ENCODE results near the gene IPCEF1.

The IPCEF1 gene

DNA sequence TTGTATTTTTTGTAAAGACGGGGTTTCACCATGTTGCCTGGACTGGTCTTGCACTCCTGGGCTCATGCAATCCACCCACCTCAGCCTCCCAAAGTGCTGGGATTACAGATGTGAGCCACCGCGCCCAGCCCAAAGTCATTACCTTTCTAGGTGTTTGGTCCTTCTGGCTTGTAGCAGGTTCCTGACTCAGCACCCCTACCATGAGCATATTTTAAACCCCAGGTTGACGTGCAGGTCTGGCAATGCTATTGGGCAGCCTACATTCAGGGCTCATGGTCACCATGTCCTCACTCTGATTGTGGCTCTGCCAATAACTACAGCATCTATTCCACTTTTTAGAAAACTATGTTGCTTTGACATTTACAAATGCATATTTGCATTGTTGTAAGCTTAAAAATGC lies 59.4 kb downstream of the IPCEF1 start:
- DNase-seq (ENCODE audit: low read depth, low spot score), result no peak

- DNase-seq (ENCODE audit: low read depth, low spot score), result no peak
Observed at GRCh38 chr6:154295733-154296132, 60.9 kb downstream of the IPCEF1 start.

DNA sequence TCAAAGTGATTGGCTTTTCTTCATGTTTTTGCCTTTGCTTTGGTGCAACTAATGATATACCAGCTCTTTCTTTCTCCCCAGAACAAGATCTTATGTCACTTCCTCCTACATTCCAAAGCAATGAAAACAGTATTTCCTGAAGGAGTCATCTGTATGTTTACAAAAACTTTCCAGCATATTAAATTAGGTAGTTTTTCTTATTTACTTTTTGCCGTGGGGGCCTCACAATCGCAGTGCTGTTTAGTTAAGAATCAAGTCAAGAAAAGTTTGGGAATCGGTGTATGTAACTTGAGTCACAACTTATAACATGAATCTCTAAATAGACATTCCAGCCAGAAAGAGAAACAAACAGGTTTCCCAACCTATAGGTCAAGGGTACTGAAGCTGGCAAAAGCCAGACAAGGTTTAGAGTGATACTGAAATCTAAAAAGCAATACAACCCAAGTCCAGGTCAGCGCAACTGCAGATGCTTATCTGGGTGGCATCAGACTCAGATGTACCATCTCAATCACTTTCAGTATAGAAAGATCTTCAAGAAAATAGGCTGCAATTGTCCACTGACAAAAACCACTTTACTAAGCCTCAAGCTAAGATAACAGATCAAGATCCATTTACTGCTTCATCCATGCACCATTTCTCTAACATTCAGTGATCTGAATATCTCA lies 63.6 kb downstream of the IPCEF1 start:
- no peak for DNase-seq (ENCODE audit: low read depth, low spot score)

DNA sequence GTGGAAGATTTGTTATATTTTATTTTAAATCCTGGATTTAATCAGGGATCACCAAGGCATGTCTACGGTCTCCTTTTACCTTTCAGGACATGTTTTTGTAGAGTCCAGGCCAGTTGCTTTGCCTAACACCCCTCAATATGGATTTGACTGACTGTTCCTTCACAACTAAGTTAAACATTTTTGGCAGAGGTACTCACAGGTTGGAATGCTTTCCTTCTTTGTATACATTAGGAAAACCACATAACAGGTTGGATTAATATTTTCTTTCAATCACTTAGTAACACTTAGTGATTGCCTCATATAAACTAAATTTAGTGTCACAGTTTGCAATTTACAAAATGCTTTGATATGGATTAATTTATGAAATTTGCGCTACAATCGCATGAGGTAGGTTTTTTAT lies 64.5 kb downstream of the IPCEF1 start:
- no peak for DNase-seq (ENCODE audit: low read depth, low spot score)

DNA sequence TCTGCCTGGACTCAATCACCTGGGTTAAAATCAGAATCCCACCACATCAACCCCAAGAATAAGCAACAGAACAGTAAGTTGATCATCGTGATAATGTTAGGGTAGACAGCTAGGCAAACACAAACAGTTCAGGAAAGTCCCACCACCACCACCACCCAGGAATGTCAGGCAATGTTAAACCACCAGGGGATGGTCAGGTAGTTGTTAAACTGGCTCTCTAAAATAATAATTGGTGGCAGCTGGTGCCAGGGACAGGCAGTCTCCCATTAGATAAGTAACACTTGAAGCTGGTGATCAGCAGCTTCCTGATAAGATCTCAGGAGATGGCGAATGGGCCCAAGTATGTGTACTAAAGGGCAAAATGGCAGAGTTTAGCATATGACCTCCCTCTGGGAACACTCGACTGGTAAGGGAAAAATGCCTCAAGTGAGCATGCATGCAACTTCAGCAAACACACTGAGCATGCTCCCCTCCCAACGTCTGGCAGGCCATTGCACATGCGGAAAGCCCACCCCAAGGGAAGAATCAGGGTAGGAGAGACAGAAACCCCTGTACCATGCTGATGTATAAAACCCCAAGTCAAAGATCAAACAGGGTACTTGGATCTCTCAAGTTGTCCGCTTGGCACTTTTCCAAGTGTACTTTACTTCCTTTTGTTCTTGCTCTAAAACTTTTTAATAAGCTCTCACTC lies 66.6 kb downstream of the IPCEF1 start:
- DNase-seq (ENCODE audit: low read depth, low spot score), result no peak

DNA sequence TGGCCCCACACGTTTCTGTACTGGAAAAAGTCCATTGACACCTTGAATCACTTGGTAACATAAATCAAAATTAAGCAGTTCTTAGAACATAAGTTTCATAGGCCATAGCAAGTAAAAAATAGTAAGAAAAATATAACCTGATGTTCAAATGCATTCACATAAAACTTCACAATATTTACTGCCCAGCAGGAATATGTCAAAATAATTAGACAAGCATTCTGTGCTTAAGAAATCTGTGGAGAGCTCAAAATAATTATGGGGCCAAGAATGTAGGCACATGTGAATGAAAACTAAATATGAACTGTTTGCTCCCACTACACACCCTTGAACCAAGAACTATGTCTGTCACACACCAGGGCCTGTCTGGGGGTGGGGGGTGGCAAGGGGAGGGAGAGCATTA lies 70.8 kb downstream of the IPCEF1 start:
- no peak for DNase-seq (ENCODE audit: low read depth, low spot score)

GRCh38 chr6:154284313-154284853 lies 72.2 kb downstream of the IPCEF1 start:
- no peak for DNase-seq (ENCODE audit: low read depth, low spot score)

DNA sequence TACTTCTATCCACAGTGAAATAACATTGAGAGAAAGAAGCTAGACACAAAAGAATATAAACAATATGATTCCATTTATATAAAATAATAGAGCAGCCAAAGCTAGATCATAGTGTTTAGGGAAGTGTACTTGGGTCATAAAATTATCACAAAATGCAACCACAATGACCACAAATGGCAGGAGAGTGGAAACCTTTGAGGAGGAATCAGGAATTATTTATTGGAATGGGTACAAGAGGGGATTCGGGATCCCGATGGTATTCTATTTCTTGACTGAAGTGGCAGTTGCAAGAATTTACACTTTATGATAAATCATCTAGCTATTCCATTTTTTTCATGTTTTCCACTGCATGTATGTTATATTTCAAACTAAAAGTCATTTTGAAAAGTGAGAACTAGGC lies 76.1 kb downstream of the IPCEF1 start:
- DNase-seq (ENCODE audit: low read depth, low spot score), result no peak

DNA sequence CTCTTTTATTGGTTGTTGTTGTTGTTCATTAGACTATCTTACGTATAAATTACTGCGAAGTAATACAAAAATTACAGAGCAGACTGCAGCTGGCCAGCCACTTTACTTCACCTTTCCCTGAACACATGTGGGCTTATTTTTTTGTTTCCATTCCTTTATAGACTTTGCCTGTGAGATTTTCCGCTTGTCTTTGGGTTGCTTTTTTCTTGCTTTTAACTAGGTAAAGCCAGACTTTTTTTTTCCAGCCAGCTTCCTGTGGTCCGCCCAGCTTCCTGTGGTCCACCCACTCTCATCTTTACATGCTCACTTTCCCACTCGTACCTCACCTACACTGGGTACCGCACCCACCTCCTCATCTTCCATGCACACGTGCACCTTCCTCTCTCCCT lies 79.0 kb downstream of the IPCEF1 start:
- no peak for DNase-seq (ENCODE audit: low read depth, low spot score)

DNA sequence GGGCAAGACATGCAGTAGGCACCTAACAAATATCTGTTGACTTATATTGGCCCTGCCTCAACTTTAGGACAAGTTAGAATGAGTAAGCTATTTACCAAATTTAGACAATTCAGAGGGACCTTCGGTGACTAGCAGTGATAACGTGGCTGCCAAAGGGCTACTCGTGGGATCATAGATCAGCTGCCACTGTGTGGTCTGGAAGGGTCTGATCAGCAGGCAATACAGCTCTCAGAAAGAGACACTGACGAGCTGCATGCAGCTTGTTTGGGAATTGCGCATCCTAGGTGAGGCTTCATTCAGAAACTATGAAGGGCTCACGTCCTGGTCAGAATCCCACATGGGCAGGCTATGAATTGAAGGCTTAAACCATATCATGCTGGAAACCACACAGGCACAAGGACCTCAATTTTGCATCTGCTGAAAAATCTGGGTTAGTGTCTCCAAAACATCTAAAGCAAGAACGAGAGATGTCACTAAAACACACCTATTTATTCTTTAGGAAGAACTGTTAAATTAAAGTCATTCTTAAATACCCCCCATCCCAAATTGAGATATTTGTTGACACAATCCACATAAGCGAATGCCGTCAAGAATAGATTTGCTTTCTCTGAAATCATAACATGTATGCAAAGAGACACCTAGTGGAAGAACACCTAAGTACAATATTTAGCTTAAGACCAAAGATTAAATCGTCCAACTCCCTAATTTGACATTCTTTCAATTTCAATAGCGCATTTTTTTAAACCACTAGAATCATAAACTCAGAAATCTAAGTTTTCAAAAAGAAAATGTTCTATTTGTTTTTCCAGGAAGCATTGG lies 79.6 kb downstream of the IPCEF1 start:
- no peak for DNase-seq (ENCODE audit: low read depth, low spot score)

- DNase-seq (ENCODE audit: low read depth, low spot score), result no peak
Observed at GRCh38 chr6:154274168-154274567, 82.4 kb downstream of the IPCEF1 start.

GRCh38 chr6:154268486-154268885 lies 88.1 kb downstream of the IPCEF1 start:
- no peak for DNase-seq (ENCODE audit: low read depth, low spot score)

DNA sequence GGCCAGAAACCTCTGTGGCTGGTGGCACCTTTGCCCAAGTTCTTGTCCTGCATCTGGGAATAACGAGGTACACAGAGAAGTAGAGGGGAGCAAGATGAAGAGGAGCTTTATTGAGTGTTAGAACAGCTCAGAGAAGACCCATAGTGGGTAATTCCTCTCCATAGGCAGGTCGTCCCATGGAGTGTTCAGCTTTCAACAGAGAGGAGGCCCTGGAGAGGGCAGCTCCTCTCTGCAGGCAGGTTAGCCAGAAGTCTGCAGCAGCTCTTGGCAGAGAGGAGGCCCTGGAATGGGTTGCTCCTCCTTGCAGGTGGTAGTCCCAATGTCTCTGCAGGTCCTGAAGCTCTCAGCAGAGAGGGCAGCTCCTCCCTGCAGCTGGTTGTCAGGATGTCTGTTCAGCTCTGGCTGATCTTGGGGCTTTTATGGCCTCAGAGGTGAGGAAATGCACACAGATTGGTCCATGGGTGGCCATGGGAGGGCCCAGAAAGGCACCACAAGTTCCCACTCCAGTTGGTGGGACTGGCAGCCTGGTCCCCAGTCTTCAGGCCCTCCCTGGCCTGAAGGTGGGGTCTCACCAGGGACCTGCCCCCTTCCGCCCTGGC lies 89.0 kb downstream of the IPCEF1 start:
- no peak for DNase-seq (ENCODE audit: low read depth, low spot score)

GRCh38 chr6:154266560-154267099 lies 90.0 kb downstream of the IPCEF1 start:
- no peak for DNase-seq (ENCODE audit: low read depth, low spot score)

DNA sequence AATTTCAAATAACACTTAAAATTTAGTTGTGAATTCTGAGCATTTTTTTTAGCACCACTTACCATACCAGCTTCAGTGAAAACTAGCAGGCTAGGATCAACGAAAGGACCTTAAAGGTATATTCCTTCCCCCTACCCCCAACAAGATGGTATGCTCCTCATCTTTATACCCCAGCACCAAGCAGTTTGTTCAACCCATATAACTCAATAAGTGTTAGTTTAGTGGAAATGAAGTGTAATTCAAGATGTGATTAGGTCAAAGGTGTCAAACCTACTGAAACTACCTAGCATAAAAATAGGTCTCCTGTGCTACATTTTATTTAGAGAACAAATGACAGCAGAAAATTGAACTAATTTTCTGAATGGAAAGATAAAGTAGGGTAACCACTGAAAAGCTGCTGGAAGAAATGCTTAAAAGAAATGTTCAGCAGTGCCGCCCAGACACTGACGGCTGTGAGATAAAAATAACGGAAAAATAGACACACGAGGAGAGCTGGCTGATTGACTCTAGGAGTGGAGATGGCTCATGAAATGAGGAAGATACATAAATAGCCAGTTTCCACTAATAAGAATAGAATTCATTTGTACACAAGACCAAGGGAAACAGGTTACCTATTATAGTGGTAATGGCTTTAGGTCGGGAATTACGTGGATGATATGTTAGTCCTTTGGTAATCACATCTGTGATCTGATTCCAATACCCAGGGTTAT lies 94.8 kb downstream of the IPCEF1 start:
- DNase-seq (ENCODE audit: low read depth, low spot score), result no peak

GRCh38 chr6:154258064-154258757 lies 98.4 kb downstream of the IPCEF1 start:
- DNase-seq (ENCODE audit: low read depth, low spot score), result no peak

GRCh38 chr6:154257067-154257466 lies 99.5 kb downstream of the IPCEF1 start:
- no peak for DNase-seq (ENCODE audit: low read depth, low spot score)

- no peak for DNase-seq (ENCODE audit: low read depth, low spot score)
Observed at GRCh38 chr6:154252678-154253077, 103.9 kb downstream of the IPCEF1 start.

DNA sequence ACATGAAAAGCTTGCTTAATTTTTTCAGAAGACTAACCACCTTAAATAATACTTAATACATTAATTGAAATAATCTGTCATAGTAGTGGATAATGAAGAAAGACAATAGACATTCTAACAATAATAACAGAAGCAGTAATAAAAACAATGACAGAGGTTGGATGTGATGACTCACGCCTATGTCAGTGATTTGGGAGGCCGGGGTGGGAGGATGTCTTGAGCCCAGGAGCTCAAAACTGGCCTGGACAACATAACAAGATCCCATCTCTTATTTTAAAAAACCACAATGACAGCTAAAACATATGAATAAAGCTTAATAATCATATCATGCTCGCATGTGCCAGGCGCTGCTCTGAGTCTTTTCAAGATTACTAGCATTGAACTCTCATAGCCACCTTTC lies 105.5 kb downstream of the IPCEF1 start:
- no peak for DNase-seq (ENCODE audit: low read depth, low spot score)

DNA sequence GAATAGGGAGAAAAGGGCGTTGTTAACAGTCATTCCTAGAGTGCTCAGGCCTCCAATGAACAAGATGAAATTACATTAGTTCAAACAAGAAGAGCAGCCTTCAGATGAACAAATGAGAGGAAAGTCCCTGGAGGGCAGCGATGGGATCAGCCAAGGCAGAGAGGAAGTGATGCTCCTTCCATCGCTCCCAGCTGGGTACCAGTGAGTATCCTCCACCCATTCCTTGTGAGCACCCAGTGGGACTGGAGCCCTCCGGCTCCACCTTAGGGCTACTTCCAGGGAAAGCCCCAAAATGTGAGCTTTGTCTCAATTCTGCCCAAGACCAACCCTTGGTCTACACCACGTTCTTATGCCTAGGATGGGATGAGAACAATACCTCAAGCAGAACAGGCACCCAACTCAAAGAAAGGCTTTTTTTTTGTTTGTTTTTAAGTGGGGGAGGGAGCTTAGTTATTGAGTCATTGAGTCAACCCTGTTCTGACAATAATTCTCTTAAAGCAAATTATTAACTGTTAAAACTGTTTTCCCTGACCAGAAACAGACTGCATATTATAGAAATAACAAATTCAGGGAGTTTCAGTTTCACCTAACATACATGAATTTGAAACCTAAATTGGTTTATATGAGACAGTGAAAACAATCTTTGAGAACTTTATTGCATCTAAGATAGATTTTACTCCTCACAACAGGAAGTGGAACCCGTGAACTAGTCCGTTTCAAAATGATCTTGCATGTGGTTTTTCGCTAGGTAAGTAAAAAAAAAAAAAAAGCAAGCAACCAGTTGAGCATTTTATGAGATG lies 106.9 kb downstream of the IPCEF1 start:
- DNase-seq (ENCODE audit: low read depth, low spot score), result no peak

Data from iPS DF 19.7 (cell line).